COLO829 (cell line): ENCODE results near the gene DDX46.
"Not testable (repeated sequence)": the region's sequence is repeated elsewhere in the genome, so short reads cannot be mapped to it uniquely, and the experiment has no call there.

Source experiments
- DNase-seq: peaks from one replicate; pipeline ENCODE4 v3.0.0; 2012; ENCODE audit warnings: low spot score

Gene DDX46

GRCh38 chr5:134758504-134759341 is at the start of gene DDX46:
Gene DDX46 (plus strand): TSS chr5:134758779. CDS start chr5:134758939, 160 bp downstream.
- peak; percentile 84 for DNase-seq

GRCh38 chr5:134714120-134714519 is 44.5 kb upstream of the DDX46 start:
- DNase-seq: no peak

DNA sequence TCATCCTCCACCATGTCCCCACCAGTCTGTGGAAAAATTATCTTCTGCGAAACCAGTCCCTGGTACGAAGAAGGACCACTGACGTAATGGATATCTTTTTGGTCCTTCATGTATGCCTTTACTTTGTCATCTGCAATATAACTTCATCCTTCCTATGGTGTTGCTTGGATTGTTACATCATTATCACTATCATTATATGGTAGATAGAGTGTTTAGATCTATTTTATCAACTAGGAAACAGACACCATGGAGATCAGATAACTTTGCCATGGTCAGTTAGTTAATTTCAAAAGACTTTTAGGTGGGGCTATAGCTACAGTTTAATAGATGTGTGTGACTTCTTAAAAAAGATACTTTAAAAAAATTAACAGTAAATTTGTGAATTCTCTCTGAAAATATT is 44.0 kb upstream of the DDX46 start:
- no peak for DNase-seq

- not testable (repeated sequence) for DNase-seq
Observed at GRCh38 chr5:134715466-134715865, 43.1 kb upstream of the DDX46 start.

GRCh38 chr5:134724872-134725271 is 33.7 kb upstream of the DDX46 start:
- DNase-seq: no peak

GRCh38 chr5:134732819-134733218 is 25.8 kb upstream of the DDX46 start:
- no peak for DNase-seq

GRCh38 chr5:134735243-134735642 is 23.3 kb upstream of the DDX46 start:
- DNase-seq: no peak

- no peak for DNase-seq
Observed at GRCh38 chr5:134736173-134736812, 22.3 kb upstream of the DDX46 start.

DNA sequence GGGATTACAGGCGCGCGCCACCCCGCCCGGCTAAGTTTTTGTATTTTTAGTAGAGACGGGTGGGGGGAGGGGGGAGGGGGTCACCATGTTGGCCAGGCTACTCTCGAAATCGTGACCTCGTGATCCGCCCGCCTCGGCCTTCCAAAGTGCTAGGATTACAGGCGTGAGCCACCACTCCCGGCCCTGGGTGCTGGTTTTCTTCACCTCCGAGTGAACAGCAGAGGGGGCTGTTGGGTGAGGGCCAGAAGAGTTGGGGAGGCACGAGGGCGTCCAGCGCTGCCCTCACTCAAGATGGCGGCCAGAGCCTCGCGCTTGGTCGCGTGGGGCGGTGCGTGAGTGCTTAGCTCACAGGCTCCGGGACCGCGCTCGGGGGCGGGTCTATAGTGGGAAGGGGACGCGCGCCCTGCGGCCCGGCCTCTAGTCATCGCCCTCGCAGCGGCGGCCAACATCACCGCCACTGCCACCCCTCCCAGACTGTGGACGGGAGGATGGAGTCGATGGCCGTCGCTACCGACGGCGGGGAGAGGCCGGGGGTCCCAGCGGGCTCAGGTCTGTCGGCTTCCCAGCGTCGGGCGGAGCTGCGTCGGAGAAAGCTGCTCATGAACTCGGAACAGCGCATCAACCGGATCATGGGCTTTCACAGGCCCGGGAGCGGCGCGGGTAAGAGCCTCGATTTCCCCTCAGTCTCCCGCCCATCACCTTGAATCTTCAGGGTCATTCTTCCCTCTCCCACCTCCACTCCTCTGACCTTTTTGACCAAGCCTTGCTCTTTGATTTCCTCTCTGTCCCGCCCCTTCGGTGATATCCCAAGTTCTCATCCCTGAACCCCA is 20.2 kb upstream of the DDX46 start, which contains the start of gene CAMLG:
CAMLG (plus strand) TSS at position 416 of the 830 bp plus-strand sequence; CDS start at position 489, 73 bp downstream.
- peak; percentile 70 for DNase-seq

DNA sequence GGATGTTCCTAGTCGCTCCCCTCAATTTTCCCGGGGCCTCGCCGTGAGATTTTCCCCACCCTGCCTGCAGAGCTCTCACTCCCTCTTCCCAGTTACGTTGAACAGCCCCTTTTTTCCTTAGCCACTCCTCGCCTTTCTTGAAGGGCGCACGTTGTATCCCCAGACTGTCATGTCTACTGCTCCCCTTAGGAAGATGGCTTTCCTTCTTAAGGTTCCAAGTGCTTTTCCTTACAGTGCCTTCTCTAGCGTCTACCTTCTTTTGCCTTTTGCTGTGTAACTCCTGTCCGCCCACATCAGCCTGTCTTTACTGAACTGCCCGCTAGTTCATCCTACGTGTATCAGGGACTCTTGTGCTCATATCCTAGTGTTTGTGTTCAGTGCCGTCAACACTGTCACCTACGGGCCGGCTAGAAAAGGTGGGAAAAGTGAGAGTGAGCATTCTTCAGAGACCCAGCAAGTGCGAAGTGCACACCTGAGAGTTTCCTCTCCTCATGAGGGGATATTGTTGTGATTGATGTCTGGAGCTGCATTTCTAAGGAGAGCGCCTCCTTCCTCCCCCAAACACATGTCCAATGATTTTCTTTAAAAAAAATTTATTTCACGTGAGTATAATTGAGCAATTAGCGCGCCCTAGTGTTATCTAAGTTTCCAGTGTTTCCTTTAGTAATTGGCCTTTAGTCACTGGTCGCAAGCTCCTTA is 19.5 kb upstream of the DDX46 start:
- peak; percentile 28 for DNase-seq

DNA sequence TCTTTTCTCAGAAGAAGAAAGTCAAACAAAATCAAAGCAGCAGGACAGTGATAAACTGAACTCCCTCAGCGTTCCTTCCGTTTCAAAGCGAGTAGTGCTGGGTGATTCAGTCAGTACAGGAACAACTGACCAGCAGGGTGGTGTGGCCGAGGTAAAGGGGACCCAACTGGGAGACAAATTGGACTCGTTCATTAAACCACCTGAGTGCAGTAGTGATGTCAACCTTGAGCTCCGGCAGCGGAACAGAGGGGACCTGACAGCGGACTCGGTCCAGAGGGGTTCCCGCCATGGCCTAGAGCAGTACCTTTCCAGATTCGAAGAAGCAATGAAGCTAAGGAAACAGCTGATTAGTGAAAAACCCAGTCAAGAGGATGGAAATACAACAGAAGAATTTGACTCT is 17.5 kb upstream of the DDX46 start:
- DNase-seq: no peak

DNA sequence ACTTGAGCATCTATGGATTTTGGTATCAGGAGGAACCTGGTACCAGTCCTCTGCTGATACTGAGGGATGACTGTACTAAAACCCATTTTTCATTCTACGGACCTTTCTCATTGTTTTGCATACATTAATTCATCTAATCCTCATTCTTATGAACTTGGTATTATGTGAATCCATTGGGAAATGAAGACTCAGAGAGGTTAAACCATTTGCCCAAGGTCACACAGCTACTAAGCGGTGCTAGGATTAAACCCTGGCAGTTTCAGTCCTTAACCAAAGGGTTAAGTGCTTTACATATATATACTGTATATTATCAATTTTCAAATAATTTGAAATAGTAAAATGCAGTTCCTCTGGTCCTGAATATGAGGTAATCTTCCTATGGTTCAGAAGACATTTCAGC is 16.4 kb upstream of the DDX46 start:
- DNase-seq: no peak

DNA sequence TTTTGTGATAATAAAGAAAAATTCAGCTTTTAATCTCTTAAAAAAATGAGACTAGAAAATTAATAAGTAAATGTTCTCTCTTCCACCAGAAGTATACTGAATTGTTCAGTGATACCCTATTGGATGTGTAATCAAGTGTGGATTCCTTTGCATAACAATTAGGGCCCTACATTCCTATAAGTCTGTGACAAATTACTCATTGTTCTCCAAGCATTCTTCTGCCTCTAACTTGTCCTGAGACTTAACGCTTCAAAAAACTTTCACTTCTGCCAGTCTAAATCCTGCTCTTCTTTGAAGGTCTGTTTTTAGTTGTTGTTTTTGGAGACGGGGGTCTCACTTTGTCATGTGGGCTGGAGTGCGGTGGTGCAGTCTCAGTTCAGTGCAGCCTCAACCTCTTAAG is 9.2 kb upstream of the DDX46 start:
- no peak for DNase-seq

- DNase-seq: no peak
Observed at GRCh38 chr5:134758176-134758503, 439 bp upstream of the DDX46 start.

GRCh38 chr5:134767528-134768291 is 9.1 kb downstream of the DDX46 start:
- DNase-seq: not testable (repeated sequence)

GRCh38 chr5:134769206-134769605 is 10.6 kb downstream of the DDX46 start:
- DNase-seq: no peak

- no peak for DNase-seq
Observed at GRCh38 chr5:134772461-134773125, 14.0 kb downstream of the DDX46 start.

DNA sequence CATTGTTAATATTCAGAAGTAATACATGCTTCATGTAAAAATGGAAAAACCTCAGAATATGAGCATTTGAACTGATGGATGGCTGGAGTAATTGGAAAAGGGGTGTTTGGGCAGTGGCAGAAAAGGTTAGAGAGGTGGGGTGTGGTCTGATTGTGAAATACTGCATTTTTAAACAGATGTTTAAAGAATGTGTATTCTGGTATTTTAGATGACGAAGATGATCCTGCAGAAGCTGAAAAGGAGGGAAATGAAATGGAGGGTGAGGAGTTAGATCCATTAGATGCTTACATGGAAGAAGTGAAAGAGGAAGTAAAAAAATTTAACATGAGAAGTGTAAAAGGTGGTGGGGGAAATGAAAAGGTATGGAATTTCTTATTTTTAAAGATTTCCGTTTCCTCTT is 18.8 kb downstream of the DDX46 start:
- no peak for DNase-seq

DNA sequence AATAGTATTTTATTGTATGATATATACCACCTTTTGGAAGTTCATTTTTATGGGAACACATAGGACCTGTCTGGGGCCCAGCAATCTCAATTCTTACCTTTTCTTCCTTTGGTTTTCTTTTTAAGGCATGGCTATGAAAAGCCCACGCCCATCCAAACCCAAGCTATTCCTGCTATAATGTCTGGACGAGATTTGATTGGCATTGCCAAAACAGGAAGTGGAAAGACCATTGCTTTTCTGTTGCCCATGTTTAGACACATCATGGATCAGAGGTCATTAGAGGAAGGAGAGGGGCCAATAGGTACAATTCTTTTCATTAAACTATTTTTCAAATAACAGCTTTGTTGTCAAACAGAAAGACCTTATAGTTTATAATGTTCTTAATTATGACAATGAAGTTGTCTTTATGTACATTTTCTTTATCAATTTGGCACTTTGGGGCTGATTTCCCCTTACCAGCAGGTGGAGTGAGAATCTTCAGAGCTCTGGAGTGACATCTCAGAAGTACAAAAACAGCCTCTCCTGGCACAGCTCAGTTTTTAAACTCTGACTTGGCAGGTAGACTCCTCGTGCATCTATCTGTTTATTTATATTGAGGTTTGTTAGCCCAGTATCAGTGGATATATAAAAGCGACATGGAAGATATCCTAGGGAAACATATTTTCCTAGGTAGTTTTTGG is 25.8 kb downstream of the DDX46 start:
- no peak for DNase-seq
